Measurements from ENCODE around the gene MRPL58. TPM values are rescaled to one million over a fixed set of nuclear protein-coding genes. Genes with fewer than 3 reads are reported as not detected.

MRPL58 gene
- total and polyA plus RNA-seq, 10 donors, result 16.5 to 60.7 (median 31.7) TPM

DNA sequence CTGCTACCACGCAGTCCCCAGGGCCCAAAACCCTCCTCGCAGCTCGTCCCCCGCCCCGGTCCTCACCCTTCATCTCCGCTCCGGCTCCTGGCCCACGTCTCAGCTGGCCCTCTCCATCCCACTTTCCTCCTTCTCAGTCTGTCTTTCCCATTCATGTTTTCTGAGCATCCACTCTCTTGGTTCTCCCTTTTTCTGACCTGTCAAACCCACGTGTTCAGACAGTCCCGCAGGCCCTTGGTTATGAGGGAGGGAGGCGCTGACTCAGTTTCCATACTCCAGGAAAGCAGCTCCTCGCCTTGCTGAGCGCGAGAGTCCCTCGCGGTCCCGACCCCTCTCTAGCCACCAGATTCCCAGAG lies 39.5 kb upstream of the MRPL58 start:
- Histone ChIP-seq H3K4me1 (peaks cover 3 to 52% (median 24%) of the 10 kb centered on the region in 6 donors), H3K4me3 (peak overlapping the region; percentile 48 to 83 (median 58)), H3K27me3 (replicated peaks in 1 of 7) (peaks cover 0 to 57% (median 19%) of the 10 kb centered on the region in 7 donors), H3K9me3 (no peaks in the 10 kb centered on the region), H3K36me3 (no peaks in the 10 kb centered on the region), H3K27ac (peak overlapping the region in 2 of 8 donors; percentile 41 to 69)
- intact Hi-C loops (cut with DNase I; ENCODE audit: low total_unique reads), result no loop called here
- 12 to 21% (median 14%) methylated on average over 17 of the region's 17 CpGs for WGBS, 5 donors
- TF ChIP-seq, protein P1, sequence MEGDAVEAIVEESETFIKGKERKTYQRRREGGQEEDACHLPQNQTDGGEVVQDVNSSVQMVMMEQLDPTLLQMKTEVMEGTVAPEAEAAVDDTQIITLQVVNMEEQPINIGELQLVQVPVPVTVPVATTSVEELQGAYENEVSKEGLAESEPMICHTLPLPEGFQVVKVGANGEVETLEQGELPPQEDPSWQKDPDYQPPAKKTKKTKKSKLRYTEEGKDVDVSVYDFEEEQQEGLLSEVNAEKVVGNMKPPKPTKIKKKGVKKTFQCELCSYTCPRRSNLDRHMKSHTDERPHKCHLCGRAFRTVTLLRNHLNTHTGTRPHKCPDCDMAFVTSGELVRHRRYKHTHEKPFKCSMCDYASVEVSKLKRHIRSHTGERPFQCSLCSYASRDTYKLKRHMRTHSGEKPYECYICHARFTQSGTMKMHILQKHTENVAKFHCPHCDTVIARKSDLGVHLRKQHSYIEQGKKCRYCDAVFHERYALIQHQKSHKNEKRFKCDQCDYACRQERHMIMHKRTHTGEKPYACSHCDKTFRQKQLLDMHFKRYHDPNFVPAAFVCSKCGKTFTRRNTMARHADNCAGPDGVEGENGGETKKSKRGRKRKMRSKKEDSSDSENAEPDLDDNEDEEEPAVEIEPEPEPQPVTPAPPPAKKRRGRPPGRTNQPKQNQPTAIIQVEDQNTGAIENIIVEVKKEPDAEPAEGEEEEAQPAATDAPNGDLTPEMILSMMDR (IDR thresholded peaks at IDR 0.05 in 8 of 11, conservative IDR thresholded peaks at IDR 0.05 in 3 of 11), result no peak
- no peak for DNase-seq

DNA sequence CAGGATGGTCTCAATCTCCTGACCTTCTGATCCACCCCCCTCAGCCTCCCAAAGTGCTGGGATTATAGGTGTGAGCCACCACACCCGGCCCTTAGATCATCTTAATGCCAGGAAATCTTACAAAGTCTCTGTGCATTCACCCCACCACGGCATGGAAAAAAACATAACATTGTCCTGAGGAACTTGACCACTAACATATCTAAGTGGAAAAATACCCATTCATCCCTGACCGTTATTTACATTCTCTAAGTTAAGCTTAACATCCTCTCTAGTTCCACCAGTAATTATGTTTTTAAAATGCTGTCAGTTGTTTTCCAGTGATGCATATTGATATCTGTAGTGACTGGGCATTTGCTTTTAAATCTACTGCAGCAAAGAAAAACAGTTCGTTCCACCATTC lies 36.5 kb upstream of the MRPL58 start:
- no peak overlapping the region for H3K27ac ChIP-seq
- H3K4me1 ChIP-seq, result peaks cover 3 to 26% (median 21%) of the 10 kb centered on the region in 6 donors
- no peak for TF ChIP-seq POLR2A (IDR thresholded peaks at IDR 0.05)
- no peak for TF ChIP-seq POLR2AphosphoS5 (IDR thresholded peaks at IDR 0.05)
- TF ChIP-seq, protein P1 (IDR thresholded peaks at IDR 0.05 in 8 of 11, conservative IDR thresholded peaks at IDR 0.05 in 3 of 11), result no peak
- H3K36me3 ChIP-seq, result no peaks in the 10 kb centered on the region
- 74 to 90% (median 86%) methylated on average over 4 of the region's 4 CpGs for WGBS, 5 donors
- no peaks in the 10 kb centered on the region for H3K9me3 ChIP-seq
- no peak overlapping the region for H3K4me3 ChIP-seq
- intact Hi-C loops (cut with DNase I; ENCODE audit: low total_unique reads), result no loop called here
- peaks cover 0 to 62% (median 19%) of the 10 kb centered on the region in 7 donors for H3K27me3 ChIP-seq (replicated peaks in 1 of 7)
- DNase-seq, result no peak

DNA sequence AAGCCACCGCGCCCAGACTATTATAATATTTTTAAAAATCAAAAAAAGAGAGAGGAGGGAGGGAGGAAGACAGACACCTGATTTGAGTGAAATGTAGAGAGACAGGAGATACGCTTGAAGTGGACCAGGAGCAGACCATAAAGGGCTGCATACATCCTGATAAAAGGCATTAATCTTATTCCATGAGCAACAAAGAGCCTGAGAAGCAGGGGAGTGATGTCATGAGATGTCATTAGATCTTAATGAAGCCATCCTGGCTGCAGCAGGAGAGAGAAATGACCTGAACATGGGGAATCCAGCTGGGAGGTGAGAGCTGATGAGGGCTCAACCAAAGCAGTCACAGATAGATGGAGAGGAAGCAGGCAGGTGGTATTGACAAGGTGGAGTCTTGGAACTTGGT lies 34.7 kb upstream of the MRPL58 start:
- TF ChIP-seq, protein P1 (IDR thresholded peaks at IDR 0.05 in 8 of 11, conservative IDR thresholded peaks at IDR 0.05 in 3 of 11), result no peak
- TF ChIP-seq POLR2AphosphoS5 (IDR thresholded peaks at IDR 0.05) (no peak), POLR2A (IDR thresholded peaks at IDR 0.05) (no peak)
- WGBS, 5 donors, result 83 to 95% (median 89%) methylated on average over 3 of the region's 3 CpGs
- DNase-seq, result no peak
- Histone ChIP-seq H3K27me3 (replicated peaks in 1 of 7) (peaks cover 0 to 62% (median 5%) of the 10 kb centered on the region in 7 donors), H3K4me1 (peaks cover 0 to 26% (median 22%) of the 10 kb centered on the region in 6 donors), H3K9me3 (no peaks in the 10 kb centered on the region), H3K4me3 (no peak overlapping the region), H3K36me3 (no peaks in the 10 kb centered on the region), H3K27ac (no peak overlapping the region)
- intact Hi-C loops (cut with DNase I; ENCODE audit: low total_unique reads), result no loop called here

DNA sequence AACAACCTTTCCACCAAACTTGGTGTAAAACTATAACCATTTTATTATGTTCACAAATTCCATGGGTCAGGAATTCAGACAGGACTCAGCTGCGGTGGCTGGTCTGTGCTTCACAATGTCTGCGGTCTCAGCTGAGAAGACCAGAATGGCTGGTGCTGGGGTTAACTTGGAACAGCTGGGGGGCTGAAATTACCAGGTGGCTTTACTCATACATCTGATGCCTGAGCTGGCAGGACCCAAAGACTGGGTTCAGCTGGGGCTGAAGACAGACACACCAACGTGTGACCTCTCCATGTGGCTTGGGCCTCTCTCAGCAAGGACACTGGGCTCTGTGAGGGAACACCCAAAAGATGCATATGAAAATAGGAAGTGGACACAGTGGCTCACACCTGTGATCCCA lies 34.2 kb upstream of the MRPL58 start:
- H3K4me1 ChIP-seq, result peaks cover 0 to 26% (median 17%) of the 10 kb centered on the region in 6 donors
- TF ChIP-seq POLR2AphosphoS5 (IDR thresholded peaks at IDR 0.05), result no peak
- no peak for TF ChIP-seq POLR2A (IDR thresholded peaks at IDR 0.05)
- TF ChIP-seq, protein P1 (IDR thresholded peaks at IDR 0.05 in 8 of 11, conservative IDR thresholded peaks at IDR 0.05 in 3 of 11), result no peak
- no peak for DNase-seq
- no peaks in the 10 kb centered on the region for H3K36me3 ChIP-seq
- no peaks in the 10 kb centered on the region for H3K9me3 ChIP-seq
- peaks cover 0 to 58% (median under 1%) of the 10 kb centered on the region in 7 donors for H3K27me3 ChIP-seq (replicated peaks in 1 of 7)
- no peak overlapping the region for H3K4me3 ChIP-seq
- H3K27ac ChIP-seq, result no peak overlapping the region
- intact Hi-C loops (cut with DNase I; ENCODE audit: low total_unique reads), result no loop called here
- WGBS, 5 donors, result 70 to 84% (median 77%) methylated on average over 3 of the region's 3 CpGs
